OCI-M2 (cell line): Measurements from ENCODE around the gene GPATCH1.
A peak's percentile ranks its signal among the peaks of the same experiment; 100 is the strongest.
"Not testable (repeated sequence)": the region's sequence is repeated elsewhere in the genome, so short reads cannot be mapped to it uniquely, and the experiment has no call there.

Experiments used
- DNase-seq: peaks from one replicate; lab custom pipeline; 2025; ENCODE audit not compliant: unreplicated experiment; lab: John Stamatoyannopoulos, UW

Gene GPATCH1

GRCh38 chr19:33157906-33158305 is 76.9 kb downstream of the GPATCH1 start:
- DNase-seq = no peak

- DNase-seq = no peak
These were observed 77.4 kb downstream of the GPATCH1 start for GRCh38 chr19:33158365-33158764.

GRCh38 chr19:33159149-33159548 is 78.2 kb downstream of the GPATCH1 start:
- DNase-seq = no peak

- no peak for DNase-seq
These were observed 78.9 kb downstream of the GPATCH1 start for GRCh38 chr19:33159893-33160292.

GRCh38 chr19:33161201-33161600 is 80.2 kb downstream of the GPATCH1 start:
- DNase-seq = no peak

GRCh38 chr19:33163481-33163880 is 82.5 kb downstream of the GPATCH1 start:
- DNase-seq = no peak

GRCh38 chr19:33166037-33166436 is 85.1 kb downstream of the GPATCH1 start:
- not testable (repeated sequence) for DNase-seq

GRCh38 chr19:33167438-33167837 is 86.5 kb downstream of the GPATCH1 start:
- no peak for DNase-seq

- DNase-seq = no peak
These were observed 87.5 kb downstream of the GPATCH1 start for GRCh38 chr19:33168528-33168927.

GRCh38 chr19:33171222-33171795 is 90.3 kb downstream of the GPATCH1 start:
- no peak for DNase-seq

GRCh38 chr19:33171916-33172359 is 91.0 kb downstream of the GPATCH1 start:
- no peak for DNase-seq

GRCh38 chr19:33174186-33174585 is 93.2 kb downstream of the GPATCH1 start:
- no peak for DNase-seq

GRCh38 chr19:33175156-33175782 is 94.3 kb downstream of the GPATCH1 start:
- DNase-seq = no peak

GRCh38 chr19:33175886-33176669 is 95.1 kb downstream of the GPATCH1 start:
- no peak for DNase-seq

GRCh38 chr19:33176670-33177416 is 95.9 kb downstream of the GPATCH1 start:
- DNase-seq = peak; percentile 100

- peak; percentile 82 for DNase-seq
These were observed 96.5 kb downstream of the GPATCH1 start for GRCh38 chr19:33177417-33177979.
